GM12891 (cell line): ENCODE measurements around the gene SLC38A3.

Experiments
- POLR2A ChIP-seq: IDR thresholded peaks from 2 replicates; pipeline ENCODE4 v1.6.1; 2011; ENCODE audit warnings: low read depth, low read length, control low read depth
- POLR2AphosphoS5 ChIP-seq: IDR thresholded peaks from 2 replicates; pipeline ENCODE4 v1.6.1; 2011; ENCODE audit warnings: low read depth, low read length, control low read depth
- SPI1 ChIP-seq: IDR thresholded peaks from 2 replicates; pipeline ENCODE4 v1.6.1; 2011; ENCODE audit warnings: low read depth, low read length, control low read depth
- TAF1 ChIP-seq: IDR thresholded peaks from 2 replicates; pipeline ENCODE4 v1.6.1; 2011; ENCODE audit warnings: low read depth, low read length, control low read depth

DNA sequence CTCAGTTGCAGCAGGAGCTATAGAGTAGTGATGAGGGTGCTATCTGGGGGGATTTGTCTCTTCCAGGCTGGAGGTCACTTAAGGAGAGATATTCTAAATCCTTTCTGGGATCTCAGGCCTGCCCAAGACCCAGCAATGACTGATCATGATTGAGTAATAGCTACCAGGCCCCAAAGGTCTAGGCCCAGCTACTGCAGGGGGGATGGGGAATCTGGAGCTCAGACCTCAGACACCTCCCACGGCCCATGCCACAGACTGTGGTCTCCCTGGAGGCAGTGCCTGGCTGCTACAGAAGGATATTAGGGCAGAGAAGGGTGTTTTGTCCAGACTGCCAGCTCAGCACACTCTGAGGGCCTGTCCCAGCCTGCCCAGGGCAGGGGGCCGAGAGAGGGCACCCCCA lies 6.9 kb downstream of the SLC38A3 start:
- TF ChIP-seq POLR2AphosphoS5: no peak
- no peak for TF ChIP-seq POLR2A
- TF ChIP-seq TAF1: no peak
- TF ChIP-seq SPI1: no peak
